SK-N-MC (cell line): ENCODE results near the gene SETD1B.

Experiments
- EZH2 ChIP-seq: fragments of 200-600 bp; sonication (generic); IDR thresholded peaks from one replicate; pipeline ENCODE4 v1.6.1; 2017; ENCODE audit warnings: antibody characterized with exemption
- POLR2AphosphoS5 ChIP-seq: IDR thresholded peaks from 2 replicates; pipeline ENCODE4 v1.6.1; 2012; ENCODE audit warnings: mild to moderate bottlenecking, low read depth, low read length, borderline replicate concordance

- TF ChIP-seq POLR2AphosphoS5: 0 out of 2 replicates have a peak, but pooled peaks have one; percentile 18
- no peak for TF ChIP-seq EZH2
These were observed 27.4 kb upstream of the SETD1B start for GRCh38 chr12:121776190-121777098.
